ENCODE results near the gene PDZRN4. TPM values are rescaled to one million over a fixed set of nuclear protein-coding genes. Genes with fewer than 3 reads are reported as not detected.
"Not testable (repeated sequence)": the region's sequence is repeated elsewhere in the genome, so short reads cannot be mapped to it uniquely, and the experiment has no call there.

PDZRN4 gene
- total and polyA plus RNA-seq, 5 donors = 0.28 to 0.74 (median 0.48) TPM

DNA sequence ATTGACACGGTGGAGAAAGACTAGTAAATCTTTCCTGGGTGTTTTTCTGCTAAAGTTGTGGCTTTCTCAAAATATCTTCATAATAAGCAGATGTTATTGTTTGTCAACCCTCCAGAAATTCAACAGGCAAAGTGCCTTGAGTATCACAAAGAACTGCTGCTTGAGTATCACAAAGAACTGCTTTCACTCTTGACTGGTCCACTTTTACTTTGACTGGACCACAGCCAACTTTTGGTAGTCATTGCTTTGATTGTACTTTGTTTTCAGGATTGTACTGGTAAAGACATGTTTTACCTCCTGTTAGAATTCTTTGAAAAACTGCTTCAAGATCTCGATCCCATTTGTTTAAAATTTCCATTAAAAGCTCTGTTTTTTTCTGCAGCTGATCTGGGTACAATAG is 62.6 kb downstream of the PDZRN4 start:
- WGBS = 66% methylated on average over 2 of the region's 2 CpGs
- Histone ChIP-seq H3K27me3 (ENCODE audit: control insufficient read depth, insufficient read depth) (no peaks in the 10 kb centered on the region), H3K4me3 (ENCODE audit: low read length) (no peak overlapping the region), H3K27ac (ENCODE audit: low read length) (no peak overlapping the region), H3K9me3 (ENCODE audit: control insufficient read depth, low read length) (no peaks in the 10 kb centered on the region), H3K4me1 (ENCODE audit: control insufficient read depth, insufficient read depth, low read length) (no peaks in the 10 kb centered on the region)
- intact Hi-C loops (cut with DNase I) = no loop called here
- ATAC-seq (no peak), DNase-seq (no peak)

DNA sequence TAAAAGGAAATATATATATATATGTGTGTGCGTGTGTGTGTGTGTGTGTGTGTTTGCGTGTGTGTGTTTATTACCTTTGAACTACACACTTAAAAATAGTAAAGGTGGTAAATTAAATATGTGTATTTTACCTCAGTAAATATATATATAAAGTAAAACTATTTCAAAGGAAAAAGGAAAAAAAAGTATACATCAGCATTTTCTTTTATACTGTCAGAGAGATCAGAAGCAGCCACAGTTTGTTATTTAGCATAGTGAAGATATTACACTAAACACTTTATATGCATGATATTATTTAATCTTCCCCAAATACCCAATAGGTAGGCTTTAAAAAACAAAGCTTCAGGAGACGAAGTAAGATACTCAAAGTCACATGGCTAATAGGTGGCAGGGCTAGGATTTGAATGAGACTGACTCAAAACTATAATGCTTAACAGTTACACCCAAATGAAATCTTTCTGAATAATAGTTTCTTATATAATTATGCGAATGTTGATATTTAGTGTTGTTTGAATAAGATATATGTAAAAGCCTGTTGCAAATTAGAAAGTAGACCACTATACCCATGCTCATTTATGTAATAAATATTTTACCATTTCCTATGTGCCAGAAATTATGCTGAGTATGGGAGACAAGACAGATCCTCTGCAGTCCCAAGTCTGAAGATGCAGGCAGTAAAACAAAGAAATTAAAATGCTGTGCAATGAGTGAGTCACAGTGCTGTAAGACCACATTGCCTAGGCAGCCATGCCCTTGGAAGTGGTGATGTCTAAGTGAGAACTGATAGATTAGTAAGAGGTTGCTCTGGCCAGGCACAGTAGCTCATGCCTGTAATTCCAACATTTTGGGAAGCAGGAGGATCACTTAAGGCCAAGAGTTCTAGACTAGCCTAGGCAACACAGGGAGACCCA is 66.1 kb downstream of the PDZRN4 start:
- intact Hi-C loops (cut with DNase I) = no loop called here
- ATAC-seq (no peak), DNase-seq (no peak)
- Histone ChIP-seq H3K9me3 (ENCODE audit: control insufficient read depth, low read length) (no peaks in the 10 kb centered on the region), H3K27ac (ENCODE audit: low read length) (no peak overlapping the region), H3K27me3 (ENCODE audit: control insufficient read depth, insufficient read depth) (no peaks in the 10 kb centered on the region), H3K4me3 (ENCODE audit: low read length) (no peak overlapping the region), H3K4me1 (ENCODE audit: control insufficient read depth, insufficient read depth, low read length) (no peaks in the 10 kb centered on the region)
- WGBS = 84% methylated on average over 4 of the region's 4 CpGs

DNA sequence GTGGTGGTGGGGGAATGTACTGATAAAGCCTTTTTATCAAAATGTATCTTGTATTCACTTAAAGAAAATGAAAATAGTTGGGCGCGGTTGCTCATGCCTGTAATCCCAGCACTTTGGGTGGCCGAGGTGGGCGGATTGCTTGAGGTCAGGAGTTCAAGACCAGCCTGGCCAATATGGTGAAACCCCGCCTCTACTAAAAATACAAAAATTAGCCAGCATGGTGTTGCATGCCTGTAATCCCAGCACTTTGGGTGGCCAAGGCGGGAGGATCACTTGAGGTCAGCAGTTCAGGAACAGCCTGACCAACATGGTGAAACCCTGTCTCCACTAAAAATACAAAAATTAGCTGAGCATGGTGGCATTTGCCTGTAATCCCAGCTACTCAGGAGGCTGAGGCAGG is 75.1 kb downstream of the PDZRN4 start:
- WGBS = 86% methylated on average over 6 of the region's 6 CpGs
- DNase-seq; H3K4me1 ChIP-seq (ENCODE audit: control insufficient read depth, insufficient read depth, low read length); H3K4me3 ChIP-seq (ENCODE audit: low read length); intact Hi-C loops (cut with DNase I); H3K9me3 ChIP-seq (ENCODE audit: control insufficient read depth, low read length); H3K27me3 ChIP-seq (ENCODE audit: control insufficient read depth, insufficient read depth); H3K27ac ChIP-seq (ENCODE audit: low read length); ATAC-seq: not testable (repeated sequence)

DNA sequence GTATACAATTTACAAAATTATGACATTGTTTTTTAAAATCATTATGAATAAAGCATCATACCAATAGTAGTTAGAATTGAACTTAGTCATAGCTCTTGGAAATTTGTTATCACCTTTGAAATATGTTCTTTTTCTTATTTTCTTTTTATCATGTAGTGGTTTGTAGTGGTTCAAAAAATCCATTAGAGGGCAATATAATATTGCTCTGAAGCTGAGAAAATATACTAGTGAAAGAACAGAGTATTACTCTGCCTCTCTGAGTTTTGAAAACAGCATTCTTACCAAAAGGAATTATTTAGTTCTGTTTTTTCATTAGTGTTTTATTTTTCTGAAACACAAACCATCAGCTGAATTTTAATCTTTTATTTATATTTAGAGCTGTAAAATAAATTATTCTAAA is 76.2 kb downstream of the PDZRN4 start:
- Histone ChIP-seq H3K4me3 (ENCODE audit: low read length) (no peak overlapping the region), H3K9me3 (ENCODE audit: control insufficient read depth, low read length) (no peaks in the 10 kb centered on the region), H3K27me3 (ENCODE audit: control insufficient read depth, insufficient read depth) (no peaks in the 10 kb centered on the region), H3K27ac (ENCODE audit: low read length) (no peak overlapping the region), H3K4me1 (ENCODE audit: control insufficient read depth, insufficient read depth, low read length) (no peaks in the 10 kb centered on the region)
- no peak for DNase-seq
- intact Hi-C loops (cut with DNase I) = no loop called here
- no peak for ATAC-seq

DNA sequence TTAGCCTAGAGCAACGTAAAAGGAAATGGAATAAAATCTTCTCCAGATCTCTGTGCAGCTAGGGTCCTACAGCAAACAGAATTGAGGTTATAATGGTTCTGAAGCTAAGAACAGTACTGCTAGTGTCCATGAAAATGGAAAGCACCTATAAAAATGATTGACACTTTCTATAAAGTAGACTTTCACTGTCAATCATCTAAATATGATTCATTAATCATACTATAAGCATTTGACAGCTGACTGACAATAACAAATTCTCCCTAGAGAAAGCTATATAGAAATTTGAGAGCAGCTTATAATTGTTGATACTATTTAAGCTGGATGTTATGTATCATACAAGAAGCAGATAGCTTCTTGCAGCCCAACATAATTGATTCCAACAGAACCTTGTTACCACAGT is 80.9 kb downstream of the PDZRN4 start:
- no peak overlapping the region for H3K27ac ChIP-seq (ENCODE audit: low read length)
- no peak for ATAC-seq
- WGBS = 84% methylated on average over 1 of the region's 1 CpG

DNA sequence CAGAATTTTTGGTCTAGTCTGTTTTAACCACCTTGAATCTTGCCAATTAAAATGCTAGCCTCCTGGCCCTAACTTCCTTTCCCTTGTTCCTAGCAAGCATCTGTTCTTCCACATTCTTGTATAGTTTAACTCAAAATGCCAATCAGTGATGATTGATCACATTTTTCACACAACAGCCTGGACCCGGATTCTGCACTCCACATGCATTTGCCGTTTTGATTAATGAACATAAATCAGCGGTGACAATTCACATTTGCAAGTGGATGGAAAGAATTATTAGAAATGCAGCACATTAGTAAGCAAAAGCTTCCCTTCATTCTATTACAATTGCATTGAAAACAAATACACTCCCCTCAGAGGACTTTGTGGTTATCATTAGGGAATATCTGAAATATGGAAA is 83.4 kb downstream of the PDZRN4 start:
- 75% methylated on average over 3 of the region's 3 CpGs for WGBS
- Histone ChIP-seq H3K9me3 (ENCODE audit: control insufficient read depth, low read length) (no peaks in the 10 kb centered on the region), H3K27me3 (ENCODE audit: control insufficient read depth, insufficient read depth) (no peaks in the 10 kb centered on the region), H3K27ac (ENCODE audit: low read length) (no peak overlapping the region), H3K4me1 (ENCODE audit: control insufficient read depth, insufficient read depth, low read length) (no peaks in the 10 kb centered on the region), H3K4me3 (ENCODE audit: low read length) (no peak overlapping the region)
- ATAC-seq (no peak), DNase-seq (no peak)
- intact Hi-C loops (cut with DNase I) = loop anchor here in 1 of 4 donors (10.0 kb wide), 1 partner anchor 753 kb away; no protein-coding TSS in a partner anchor

More for the DNA sequence above, 80.9 kb downstream of the PDZRN4 start:
- Histone ChIP-seq H3K4me3 (ENCODE audit: low read length) (no peak overlapping the region), H3K4me1 (ENCODE audit: control insufficient read depth, insufficient read depth, low read length) (no peaks in the 10 kb centered on the region), H3K27me3 (ENCODE audit: control insufficient read depth, insufficient read depth) (no peaks in the 10 kb centered on the region), H3K9me3 (ENCODE audit: control insufficient read depth, low read length) (no peaks in the 10 kb centered on the region)
- intact Hi-C loops (cut with DNase I) = no loop called here
- no peak for DNase-seq

DNA sequence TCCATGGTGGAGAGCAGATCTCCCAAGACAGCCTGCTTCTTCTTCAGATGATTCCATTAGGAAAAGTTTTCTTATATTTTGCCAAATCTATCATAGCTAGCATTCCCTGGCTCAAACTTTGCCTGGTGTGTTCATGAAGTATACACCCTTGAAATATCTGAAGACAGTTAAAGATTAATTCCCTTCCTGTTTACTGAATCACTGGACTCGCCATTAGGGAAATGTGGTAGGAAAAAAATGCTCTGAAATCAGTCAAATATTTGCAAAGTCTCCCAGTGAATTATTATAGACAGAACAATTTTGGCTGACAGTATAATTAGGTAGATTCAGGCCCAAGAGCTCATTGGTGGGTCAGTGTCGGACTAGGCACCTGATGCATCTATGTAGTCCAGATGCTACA is 86.5 kb downstream of the PDZRN4 start:
- intact Hi-C loops (cut with DNase I) = loop anchor here in 3 of 4 donors (5.0 to 10.0 kb wide), 3 partner anchors 748 to 753 kb away; no protein-coding TSS in a partner anchor
- no peak for ATAC-seq
- H3K4me1 ChIP-seq (ENCODE audit: control insufficient read depth, insufficient read depth, low read length) = no peaks in the 10 kb centered on the region
- DNase-seq = no peak
- H3K4me3 ChIP-seq (ENCODE audit: low read length) = no peak overlapping the region
- WGBS = 73% methylated on average over 2 of the region's 2 CpGs
- H3K9me3 ChIP-seq (ENCODE audit: control insufficient read depth, low read length) = no peaks in the 10 kb centered on the region
- H3K27ac ChIP-seq (ENCODE audit: low read length) = no peak overlapping the region
- no peaks in the 10 kb centered on the region for H3K27me3 ChIP-seq (ENCODE audit: control insufficient read depth, insufficient read depth)

DNA sequence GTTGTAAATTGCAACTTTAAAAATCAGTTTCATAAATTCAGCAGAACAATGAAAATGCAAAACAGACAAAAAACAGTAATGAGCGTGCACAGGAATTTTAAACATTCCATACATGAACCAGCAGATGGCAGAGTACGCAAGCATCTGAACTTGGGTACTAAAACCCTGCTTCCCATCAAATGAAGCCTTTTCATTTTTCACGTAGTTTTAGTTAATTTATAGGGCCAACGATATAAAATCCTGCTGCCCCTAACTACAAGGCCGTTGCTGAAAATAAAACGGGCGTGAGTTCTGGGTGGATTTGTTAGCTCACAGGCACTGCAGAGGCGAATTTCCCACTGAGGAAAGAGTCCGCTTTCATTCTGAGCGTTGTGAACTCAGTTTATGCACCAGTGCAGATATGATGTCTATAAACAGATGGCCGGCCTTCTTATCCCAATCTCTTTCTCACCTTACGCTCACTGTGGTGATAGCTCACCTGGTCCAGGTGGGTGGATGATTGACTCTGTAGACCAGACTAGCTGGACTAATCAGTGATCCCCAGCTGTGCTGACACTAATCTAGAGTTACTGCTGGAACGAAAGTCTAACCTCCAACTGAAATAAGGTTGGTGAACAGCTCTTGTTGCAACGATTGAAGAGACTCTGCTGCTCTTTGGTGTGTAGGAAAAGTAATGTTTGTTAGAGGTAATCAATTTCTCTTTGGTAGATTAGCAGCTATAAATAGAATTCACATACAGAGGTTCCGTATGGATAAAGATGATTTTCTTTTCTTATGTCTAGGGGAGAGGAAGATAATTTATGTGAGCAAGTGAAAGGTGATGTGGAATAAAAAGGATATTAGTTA is 89.2 kb downstream of the PDZRN4 start:
- Histone ChIP-seq H3K27me3 (ENCODE audit: control insufficient read depth, insufficient read depth) (no peaks in the 10 kb centered on the region), H3K4me3 (ENCODE audit: low read length) (no peak overlapping the region), H3K27ac (ENCODE audit: low read length) (no peak overlapping the region), H3K9me3 (ENCODE audit: control insufficient read depth, low read length) (no peaks in the 10 kb centered on the region), H3K4me1 (ENCODE audit: control insufficient read depth, insufficient read depth, low read length) (no peaks in the 10 kb centered on the region)
- DNase-seq (no peak), ATAC-seq (no peak)
- WGBS = 44% methylated on average over 15 of the region's 15 CpGs
- intact Hi-C loops (cut with DNase I) = loop anchor here in 3 of 4 donors (5.0 to 10.0 kb wide), 3 partner anchors 745 to 750 kb away; no protein-coding TSS in a partner anchor

DNA sequence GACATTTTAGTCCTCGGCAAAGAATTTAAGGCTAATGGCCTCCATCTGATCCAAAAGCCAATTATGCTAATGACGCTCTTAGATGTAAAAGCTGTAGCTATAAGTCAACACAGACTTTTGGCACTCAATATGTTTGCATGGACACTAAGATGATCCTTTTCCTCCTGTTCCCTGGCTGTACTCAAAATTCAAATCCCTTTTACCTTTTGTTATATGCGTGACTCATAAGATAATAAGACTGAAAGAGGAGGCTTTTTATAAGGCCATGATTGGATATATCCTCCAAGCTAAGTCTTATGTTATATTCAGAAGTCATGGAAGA is 89.8 kb downstream of the PDZRN4 start:
- Histone ChIP-seq H3K9me3 (ENCODE audit: control insufficient read depth, low read length) (no peaks in the 10 kb centered on the region), H3K27me3 (ENCODE audit: control insufficient read depth, insufficient read depth) (no peaks in the 10 kb centered on the region), H3K4me3 (ENCODE audit: low read length) (no peak overlapping the region), H3K27ac (ENCODE audit: low read length) (no peak overlapping the region), H3K4me1 (ENCODE audit: control insufficient read depth, insufficient read depth, low read length) (no peaks in the 10 kb centered on the region)
- 93% methylated on average over 3 of the region's 3 CpGs for WGBS
- intact Hi-C loops (cut with DNase I) = loop anchor here (2.0 to 10.0 kb wide), 4 partner anchors 744 to 749 kb away; no protein-coding TSS in a partner anchor
- ATAC-seq = no peak
- DNase-seq = no peak

DNA sequence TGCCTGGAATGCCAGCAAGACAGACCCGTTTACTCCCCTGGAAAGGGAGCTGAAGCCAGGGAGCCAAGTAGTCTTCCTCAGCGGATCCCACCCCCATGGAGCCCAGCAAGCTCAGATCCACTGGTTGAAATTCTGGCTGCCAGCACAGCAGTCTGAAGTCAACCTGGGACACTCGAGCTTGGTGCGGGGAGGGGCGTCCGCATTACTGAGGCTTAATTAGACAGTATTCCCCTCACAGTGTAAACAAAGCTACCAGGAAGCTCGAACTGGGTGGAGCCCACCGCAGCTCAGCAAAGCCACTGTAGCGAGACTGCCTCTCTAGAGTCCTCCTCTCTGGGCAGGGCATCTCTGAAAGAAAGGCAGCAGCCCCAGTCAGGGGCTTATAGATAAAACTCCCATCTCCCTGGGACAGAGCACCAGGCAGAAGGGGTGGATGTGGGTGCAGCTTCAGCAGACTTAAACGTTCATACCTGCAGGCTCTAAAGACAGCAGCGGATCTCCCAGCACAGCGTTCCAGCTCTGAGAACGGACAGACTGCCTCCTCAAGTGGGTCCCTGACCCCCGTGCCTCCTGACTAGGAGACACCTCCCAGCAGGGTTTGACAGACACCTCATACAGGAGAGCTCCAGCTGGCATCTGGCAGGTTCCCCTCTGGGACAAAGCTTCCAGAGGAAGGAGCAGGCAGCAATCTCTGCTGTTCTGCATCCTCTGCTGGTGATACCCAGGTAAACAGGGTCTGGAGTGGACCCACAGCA is 92.4 kb downstream of the PDZRN4 start:
- H3K9me3 ChIP-seq (ENCODE audit: control insufficient read depth, low read length); H3K27me3 ChIP-seq (ENCODE audit: control insufficient read depth, insufficient read depth); ATAC-seq; H3K4me1 ChIP-seq (ENCODE audit: control insufficient read depth, insufficient read depth, low read length); intact Hi-C loops (cut with DNase I); H3K27ac ChIP-seq (ENCODE audit: low read length); DNase-seq; H3K4me3 ChIP-seq (ENCODE audit: low read length): not testable (repeated sequence)
- 87% methylated on average over 14 of the region's 14 CpGs for WGBS
